Stimulated activated CD4-positive, alpha-beta T cell treated with anti-CD3 and anti-CD28 coated beads, Interleukin-15, amount 100 ng/mL, for 1 hour (primary cell): Measurements from ENCODE around the gene FAM3B.
"Not testable (repeated sequence)": the region's sequence is repeated elsewhere in the genome, so short reads cannot be mapped to it uniquely, and the experiment has no call there.

ENCODE experiments used
- DNase-seq, 2 donors: peaks; one replicate each; pipeline ENCODE4 v3.0.0-alpha.2; 2020; ENCODE audit warnings: low read depth in 1 of 2, low spot score in 1 of 2

FAM3B gene

DNA sequence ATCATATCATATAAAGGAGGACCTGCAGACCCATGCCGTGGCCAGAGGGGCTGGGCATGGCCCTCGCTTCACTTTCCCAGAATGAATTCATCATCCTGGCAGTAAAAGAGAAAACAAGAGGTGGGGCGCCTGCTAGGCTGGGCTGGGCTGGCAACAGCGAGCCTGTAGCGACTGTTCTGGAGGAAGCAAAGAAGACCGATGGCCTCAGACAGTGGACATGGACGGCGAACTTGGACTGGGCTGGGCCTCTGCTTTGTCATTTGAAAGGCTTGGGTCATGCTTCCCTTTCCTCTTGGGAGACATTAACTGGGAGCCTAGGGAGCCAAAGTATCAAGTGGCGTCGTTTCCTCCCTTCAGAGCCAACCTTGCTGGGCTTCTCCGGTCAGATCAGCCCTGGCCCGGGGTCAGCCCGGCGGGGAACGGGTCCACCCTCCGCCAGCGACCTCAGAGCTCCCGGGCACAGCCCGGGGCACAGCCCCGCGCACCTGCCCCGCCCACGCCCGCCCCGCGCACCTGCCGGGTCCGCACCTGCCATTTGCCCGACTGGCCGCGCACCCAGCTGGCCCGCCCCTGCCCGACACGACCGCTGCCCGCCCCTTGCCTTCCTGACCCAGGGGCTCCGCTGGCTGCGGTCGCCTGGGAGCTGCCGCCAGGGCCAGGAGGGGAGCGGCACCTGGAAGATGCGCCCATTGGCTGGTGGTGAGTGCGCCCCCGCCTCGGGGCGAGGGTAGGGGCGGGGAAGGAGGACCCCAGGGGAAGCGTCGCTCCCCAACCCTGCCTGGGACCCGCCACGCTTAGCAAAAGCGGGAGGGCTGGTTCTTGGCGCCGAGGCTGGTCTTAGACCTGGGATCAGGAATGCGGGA is at the start of gene FAM3B:
FAM3B (plus strand) TSS at position 602 of the 863 bp plus-strand sequence; CDS start at position 681, 79 bp downstream.
- no peak for DNase-seq

- no peak for DNase-seq
Measured at GRCh38 chr21:41267346-41267745, 49.3 kb upstream of the FAM3B start.

DNA sequence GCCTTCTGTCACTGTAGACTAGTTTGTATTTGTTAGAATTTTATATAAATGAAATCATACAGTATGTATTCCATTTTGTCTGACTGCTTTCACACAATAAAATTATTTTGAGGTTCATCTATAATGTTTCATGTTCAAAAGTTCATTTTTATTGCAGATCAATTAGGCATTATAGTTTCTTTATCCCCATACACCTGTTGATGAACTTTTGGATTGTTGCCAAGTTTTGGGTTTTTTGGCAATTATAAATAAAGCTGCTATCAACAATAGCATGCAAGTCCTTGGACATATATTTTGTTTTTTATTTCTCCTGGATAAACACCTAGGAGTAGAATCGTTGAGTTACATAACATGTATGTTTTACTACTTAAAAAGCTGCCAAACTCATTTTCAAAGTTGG is 47.1 kb upstream of the FAM3B start:
- no peak for DNase-seq

GRCh38 chr21:41277196-41277595 is 39.4 kb upstream of the FAM3B start:
- DNase-seq: no peak

GRCh38 chr21:41277846-41278245 is 38.8 kb upstream of the FAM3B start:
- no peak for DNase-seq

DNA sequence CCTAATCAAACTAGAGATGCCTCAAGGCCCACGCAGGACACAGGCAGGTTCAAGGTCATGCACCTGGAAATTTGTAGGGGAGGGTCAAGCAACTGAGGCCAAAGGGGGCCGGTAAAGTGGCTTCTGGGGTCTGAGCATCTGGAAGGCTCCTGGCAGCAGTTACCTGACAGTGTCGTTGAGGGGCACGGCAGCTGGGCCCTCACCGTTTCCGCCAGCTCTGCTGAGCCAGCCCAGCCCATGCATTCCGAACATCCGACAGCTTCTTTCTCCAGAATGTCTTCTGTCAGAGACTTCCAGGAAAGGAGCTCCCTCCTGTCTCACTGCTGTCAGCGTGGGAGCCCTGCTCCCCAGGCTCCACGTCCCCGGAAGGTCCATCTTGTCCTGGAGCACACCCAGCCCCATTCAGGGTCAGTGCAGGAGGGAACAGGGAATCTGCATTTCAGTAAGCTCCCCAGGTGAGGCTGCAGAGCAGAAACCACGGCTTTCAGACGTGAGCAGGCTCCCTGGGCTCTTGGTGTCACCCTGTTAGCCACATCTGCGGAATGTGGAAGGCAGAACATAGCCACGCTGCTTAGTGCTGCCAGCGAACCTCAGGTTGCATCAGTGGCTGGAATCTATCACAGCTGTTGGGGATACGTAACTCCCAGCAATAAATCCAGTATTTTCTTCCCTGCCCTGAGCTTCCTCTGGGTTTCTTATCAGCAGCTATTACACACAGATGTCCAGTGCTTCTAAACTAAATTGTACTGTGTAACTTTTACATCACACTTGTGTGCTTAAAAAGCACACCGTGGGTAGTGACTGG is 36.3 kb upstream of the FAM3B start:
- DNase-seq: no peak

- no peak for DNase-seq
Measured at GRCh38 chr21:41282412-41282811, 34.2 kb upstream of the FAM3B start.

GRCh38 chr21:41283211-41283818 is 33.3 kb upstream of the FAM3B start:
- no peak for DNase-seq

DNA sequence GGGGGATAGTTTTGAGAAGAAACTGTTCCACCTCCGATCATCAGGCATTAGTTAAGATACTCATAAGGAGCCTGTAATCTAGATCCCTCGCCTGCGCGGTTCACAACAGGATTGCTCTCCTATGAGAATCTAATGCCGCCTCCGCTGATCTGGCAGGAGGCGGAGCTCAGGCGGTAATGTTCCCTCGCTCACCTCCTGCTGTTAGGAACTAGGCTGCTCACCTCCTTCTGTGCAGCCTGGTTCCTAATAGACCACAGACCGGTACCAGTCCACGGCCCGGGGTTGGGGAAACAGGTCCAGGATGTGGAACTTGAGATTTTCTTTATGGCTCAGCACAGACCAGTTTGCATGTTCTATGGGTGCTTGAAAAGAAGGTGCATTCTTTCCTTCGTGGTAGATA is 27.2 kb upstream of the FAM3B start:
- DNase-seq: no peak

DNA sequence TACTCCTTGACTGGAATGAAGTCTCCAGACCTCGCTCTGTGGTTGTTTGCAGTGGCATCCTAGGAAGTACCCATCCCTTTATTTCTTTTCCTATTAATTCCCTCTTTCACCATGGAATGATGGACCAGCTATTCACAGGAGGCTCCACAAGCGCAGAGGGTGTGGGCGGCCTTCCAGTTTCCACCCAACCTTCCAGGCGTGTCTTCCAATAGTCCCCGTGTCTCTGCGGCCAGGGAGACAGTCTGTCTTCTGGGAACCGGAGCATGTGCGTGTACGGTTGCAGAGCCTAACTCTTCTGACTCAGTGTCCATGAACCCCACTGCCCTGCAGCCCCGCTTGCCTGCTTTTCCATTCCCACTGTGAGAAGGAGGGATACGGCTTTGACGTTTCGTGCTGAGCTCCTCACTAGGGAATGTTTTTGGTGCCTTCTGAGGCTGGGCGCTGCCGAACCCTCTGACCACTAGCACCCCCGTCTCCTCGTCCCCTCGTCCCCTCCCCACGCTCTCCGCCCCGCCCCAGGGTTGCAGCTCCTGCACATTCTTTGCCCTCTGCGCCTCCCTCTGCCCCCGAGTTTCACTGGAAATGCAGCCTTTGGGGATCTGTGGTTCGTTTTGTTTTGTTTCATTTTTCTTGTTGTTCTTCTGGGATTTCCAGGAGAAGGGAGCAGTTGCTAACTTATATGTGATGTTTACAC is 26.3 kb upstream of the FAM3B start:
- no peak for DNase-seq

DNA sequence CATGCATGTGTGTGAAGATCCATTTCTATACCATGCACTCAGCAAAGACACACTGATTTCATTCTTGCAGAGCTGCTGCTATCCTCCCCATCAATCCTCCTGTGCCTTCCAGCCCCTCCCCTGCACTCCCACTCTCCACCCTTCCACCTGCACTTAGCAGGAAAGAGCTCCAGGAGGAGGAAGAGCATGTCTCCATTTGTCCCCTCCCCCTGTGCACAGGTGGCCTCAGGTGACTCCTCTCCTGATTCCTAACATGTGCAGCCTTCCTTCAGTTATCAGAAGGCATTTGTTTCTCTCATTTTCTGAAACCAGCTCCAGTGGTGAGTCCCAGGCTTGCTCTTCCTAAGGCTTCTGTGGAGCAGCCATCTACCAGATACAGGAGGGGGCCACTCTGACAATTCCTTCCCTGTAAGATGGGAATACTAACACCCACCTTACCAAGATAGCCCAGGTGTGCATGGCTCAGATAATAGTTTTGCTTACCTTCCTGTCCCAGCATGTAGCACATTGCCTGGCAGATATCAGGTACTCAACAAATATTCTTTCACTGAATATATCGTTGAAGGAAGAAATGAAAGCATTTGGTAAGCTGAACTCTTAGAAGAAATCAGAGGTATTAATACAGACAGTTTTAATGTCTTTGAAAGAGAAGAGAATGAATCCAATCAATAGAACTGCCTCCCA is 21.9 kb upstream of the FAM3B start:
- DNase-seq: no peak

- no peak for DNase-seq
Measured at GRCh38 chr21:41295721-41296254, 20.8 kb upstream of the FAM3B start.

DNA sequence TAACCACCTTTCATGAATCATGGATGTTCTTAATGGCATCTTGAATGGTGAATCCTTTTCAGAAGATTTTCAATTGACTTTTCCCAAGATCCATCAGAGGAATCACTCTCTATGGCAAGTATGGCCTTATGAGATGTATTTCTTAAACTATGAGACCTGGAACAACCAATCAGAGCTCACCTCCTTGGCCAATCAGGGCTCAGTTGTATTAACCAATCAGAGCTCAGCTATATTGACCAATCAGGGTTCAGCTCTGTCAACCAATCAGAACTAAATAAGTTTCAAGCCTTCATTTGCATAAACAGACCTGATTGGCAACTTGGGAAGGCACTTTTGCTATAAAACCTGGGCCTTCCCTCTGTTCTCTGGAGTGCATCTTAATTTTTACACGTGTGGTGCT is 13.6 kb upstream of the FAM3B start:
- no peak for DNase-seq

DNA sequence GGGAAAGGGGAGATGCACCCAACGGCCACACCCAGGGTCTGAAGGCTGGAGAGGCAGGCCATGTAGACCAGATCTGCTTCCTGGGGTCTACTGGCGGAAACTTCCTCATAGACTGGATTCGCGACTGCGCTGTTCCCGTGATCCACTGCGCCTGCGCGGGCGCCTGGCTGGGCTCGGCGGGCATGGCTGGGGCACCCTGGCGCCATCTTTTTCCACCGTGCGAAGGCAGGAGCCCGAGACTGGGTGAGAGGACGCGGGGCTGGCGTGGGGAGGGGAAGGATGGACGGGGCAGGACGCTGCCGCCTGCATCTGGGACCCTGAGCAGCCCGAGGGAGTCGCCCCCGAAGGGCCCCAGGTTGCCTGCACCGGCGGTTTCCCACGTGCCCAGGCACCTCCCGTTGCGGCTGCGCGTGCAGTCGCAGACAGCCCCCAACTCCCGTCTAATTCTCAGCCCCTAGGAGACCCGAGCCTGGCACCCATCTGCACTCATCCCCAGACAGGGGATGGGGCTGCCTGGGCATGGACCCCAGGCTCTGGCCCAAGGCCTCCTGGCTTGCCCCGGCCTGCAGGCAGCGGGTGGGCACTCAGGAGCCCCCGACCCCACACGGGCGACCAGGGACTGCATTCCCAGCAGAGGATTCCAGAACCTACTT is 12.4 kb upstream of the FAM3B start:
- no peak for DNase-seq

- DNase-seq: no peak
Measured at GRCh38 chr21:41307219-41307618, 9.4 kb upstream of the FAM3B start.

- DNase-seq: not testable (repeated sequence)
Measured at GRCh38 chr21:41313285-41314164, 3.1 kb upstream of the FAM3B start.

GRCh38 chr21:41315726-41316125 is 875 bp upstream of the FAM3B start:
- DNase-seq: no peak

DNA sequence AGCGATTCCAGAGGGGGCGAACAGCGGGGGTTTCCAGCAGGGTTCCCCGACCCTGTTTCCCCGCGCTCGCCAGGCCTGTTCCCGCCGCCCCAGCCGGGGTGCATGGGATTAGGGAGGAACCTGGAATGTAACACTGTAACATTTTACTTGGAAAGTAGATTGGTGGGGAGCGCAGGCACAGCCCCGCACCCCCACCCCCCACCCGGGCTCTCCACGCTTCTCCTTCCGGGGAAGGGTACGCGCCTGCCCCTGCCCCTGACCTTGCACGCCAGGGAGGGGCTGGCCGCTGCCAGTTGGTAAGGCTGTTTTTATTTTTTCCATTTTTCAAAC is 427 bp downstream of the FAM3B start:
- DNase-seq: no peak

DNA sequence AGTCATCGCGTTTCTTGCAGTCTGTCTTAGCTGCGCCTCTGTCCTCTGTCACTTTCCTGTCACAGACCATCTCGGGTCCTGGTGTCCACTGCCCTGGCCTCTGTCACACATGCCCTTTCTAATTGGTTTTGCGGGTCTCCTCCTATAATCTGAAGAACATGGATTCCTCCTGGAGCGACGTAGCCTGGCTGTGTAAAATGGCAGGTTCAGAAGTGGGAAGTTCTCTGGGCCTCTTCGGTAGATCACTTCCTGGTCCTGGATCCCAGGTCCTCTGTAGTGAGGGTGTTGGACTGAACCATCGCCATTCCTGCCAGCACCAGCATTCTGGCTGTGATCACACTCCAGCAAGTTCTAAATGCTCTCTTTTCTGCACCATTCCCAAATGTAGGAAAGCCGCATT is 857 bp downstream of the FAM3B start:
- no peak for DNase-seq
